Natural killer cell (primary cell): ENCODE results near the gene GULP1. TPM values are rescaled to one million over a fixed set of nuclear protein-coding genes. Genes with fewer than 3 reads are reported as not detected.

Experiments used
- ATAC-seq, 3 donors: fragments of 150-1000 bp in 2 of 3; fragments of 200-7000 bp in 1 of 3; cut with Tn5 transposase; 1 replicate in 1 of 3; 2 replicates in 2 of 3; pipeline ENCODE4 v1.10.0; 2021; ENCODE audit warnings: mild to moderate bottlenecking in 2 of 3, moderate library complexity in 2 of 3
- DNase-seq, 2 donors: peaks; one replicate each; pipeline versions ENCODE4 v3.0.0 to v3.0.0-alpha.2; 2013 to 2021; ENCODE audit warnings: mixed read lengths in 1 of 2
- H3K27ac ChIP-seq: one replicate; pipeline ENCODE4 v1.5.1; 2013; ENCODE audit warnings: mild to moderate bottlenecking, low read length
- H3K27me3 ChIP-seq: one replicate; pipeline ENCODE4 v1.6.1; 2013; ENCODE audit warnings: low read length; ENCODE audit not compliant: control insufficient read depth, insufficient read depth
- H3K36me3 ChIP-seq: one replicate; pipeline ENCODE4 v1.6.1; 2013; ENCODE audit warnings: low read length; ENCODE audit not compliant: control insufficient read depth, insufficient read depth
- H3K4me1 ChIP-seq: one replicate; pipeline ENCODE4 v1.6.1; 2013; ENCODE audit warnings: low read length; ENCODE audit not compliant: control insufficient read depth, insufficient read depth
- H3K4me3 ChIP-seq: one replicate; pipeline ENCODE4 v1.5.1; 2013; ENCODE audit warnings: low read length
- H3K9me3 ChIP-seq: one replicate; pipeline ENCODE4 v1.6.1; 2013; ENCODE audit warnings: low read length; ENCODE audit not compliant: control insufficient read depth, insufficient read depth
- H3K27ac Mint-ChIP-seq, 2 donors: one replicate each; pipeline ENCODE4 v1.8.0; 2022; ENCODE audit warnings: mild to moderate bottlenecking in 2 of 2, mixed read lengths in 2 of 2, moderate library complexity in 1 of 2
- H3K27me3 Mint-ChIP-seq, 2 donors: one replicate each; pipeline ENCODE4 v1.8.0; 2022; ENCODE audit warnings: low read depth in 2 of 2, mixed read lengths in 2 of 2
- H3K36me3 Mint-ChIP-seq: one replicate; pipeline ENCODE4 v1.8.0; 2022; ENCODE audit warnings: mixed read lengths
- H3K4me1 Mint-ChIP-seq, 2 donors: one replicate each; pipeline ENCODE4 v1.8.0; 2022; ENCODE audit warnings: mixed read lengths in 2 of 2
- H3K4me3 Mint-ChIP-seq: one replicate; pipeline ENCODE4 v1.8.0; 2022; ENCODE audit warnings: mild to moderate bottlenecking, moderate library complexity, mixed read lengths
- H3K9me3 Mint-ChIP-seq, 2 donors: one replicate each; pipeline ENCODE4 v1.8.0; 2022; ENCODE audit warnings: mixed read lengths in 2 of 2
- CTCF ChIP-seq: fragments of 200-600 bp; IDR thresholded peaks from one replicate; pipeline ENCODE4 v1.8.0; 2022; ENCODE audit warnings: antibody characterized with exemption
- WGBS: methylation state at CpG from one replicate; pipeline ENCODE4 v1.1.7; 2013; ENCODE audit warnings: missing lambda C conversion rate; ENCODE audit not compliant: insufficient coverage; 5-methylcytosine and 5-hydroxymethylcytosine counted together
- intact Hi-C: fragments of 100-400 bp; cut with micrococcal nuclease; formaldehyde crosslinking; loops from one replicate; pipeline ENCODE4 v1.14.2; 2022
- total RNA-seq, 4 donors: library from RNA; stranded (reverse); fragments of 120-200 nt in 1 of 4; gene quantifications; one replicate each; pipeline versions ENCODE4 v1.2.3 to v1.2.4, GENCODE V29; 2013 to 2022

GULP1 gene
- total RNA-seq, 3 donors from 2014 or later (not counting 1 experiment from before 2014, with no cell fraction given) = not detected

- Mint-ChIP-seq H3K4me1 (no peaks in the 10 kb centered on the region), H3K9me3 (peaks cover 2 to 6% of the 10 kb centered on the region in 2 donors), H3K36me3 (no peaks in the 10 kb centered on the region), H3K4me3 (no peak overlapping the region), H3K27ac (no peak overlapping the region), H3K27me3 (no peaks in the 10 kb centered on the region)
- Histone ChIP-seq H3K4me3 (no peak overlapping the region), H3K27ac (no peak overlapping the region), H3K27me3 (no peaks in the 10 kb centered on the region), H3K4me1 (no peaks in the 10 kb centered on the region), H3K36me3 (no peaks in the 10 kb centered on the region), H3K9me3 (no peaks in the 10 kb centered on the region)
- ATAC-seq = no peak
- no peak for TF ChIP-seq CTCF
- no peak for DNase-seq
- intact Hi-C loops = no loop called here
Measured at GRCh38 chr2:188365058-188365641, 73.5 kb downstream of the GULP1 start.

- H3K36me3 Mint-ChIP-seq = no peaks in the 10 kb centered on the region
- H3K27me3 ChIP-seq = no peaks in the 10 kb centered on the region
- no peaks in the 10 kb centered on the region for H3K36me3 ChIP-seq
- WGBS = 88% methylated on average over 3 of the region's 3 CpGs
- peaks cover 2 to 6% of the 10 kb centered on the region in 2 donors for H3K9me3 Mint-ChIP-seq
- H3K27me3 Mint-ChIP-seq = no peaks in the 10 kb centered on the region
- no peaks in the 10 kb centered on the region for H3K4me1 Mint-ChIP-seq
- TF ChIP-seq CTCF = no peak
- H3K4me3 Mint-ChIP-seq = no peak overlapping the region
- no peak overlapping the region for H3K27ac Mint-ChIP-seq
- H3K27ac ChIP-seq = no peak overlapping the region
- DNase-seq = no peak
- no peak for ATAC-seq
- H3K4me3 ChIP-seq = no peak overlapping the region
- H3K9me3 ChIP-seq = no peaks in the 10 kb centered on the region
- intact Hi-C loops = no loop called here
- H3K4me1 ChIP-seq = no peaks in the 10 kb centered on the region
Measured at GRCh38 chr2:188367164-188367563, 75.5 kb downstream of the GULP1 start.

GRCh38 chr2:188369365-188369764 lies 77.7 kb downstream of the GULP1 start:
- 46% methylated on average over 3 of the region's 3 CpGs for WGBS
- no peak for TF ChIP-seq CTCF
- H3K27ac ChIP-seq = no peak overlapping the region
- no peak overlapping the region for H3K27ac Mint-ChIP-seq
- no peaks in the 10 kb centered on the region for H3K4me1 Mint-ChIP-seq
- ATAC-seq = no peak
- no peaks in the 10 kb centered on the region for H3K9me3 ChIP-seq
- no peaks in the 10 kb centered on the region for H3K27me3 Mint-ChIP-seq
- H3K9me3 Mint-ChIP-seq = peaks cover 2 to 4% of the 10 kb centered on the region in 2 donors
- H3K27me3 ChIP-seq = no peaks in the 10 kb centered on the region
- H3K4me3 Mint-ChIP-seq = no peak overlapping the region
- no peaks in the 10 kb centered on the region for H3K36me3 ChIP-seq
- no peak overlapping the region for H3K4me3 ChIP-seq
- DNase-seq = peak in 1 of 2 donors; percentile 16
- intact Hi-C loops = no loop called here
- no peaks in the 10 kb centered on the region for H3K4me1 ChIP-seq
- H3K36me3 Mint-ChIP-seq = no peaks in the 10 kb centered on the region

GRCh38 chr2:188378371-188378950 lies 86.8 kb downstream of the GULP1 start:
- no peak overlapping the region for H3K4me3 ChIP-seq
- peaks cover 2 to 11% of the 10 kb centered on the region in 2 donors for H3K9me3 Mint-ChIP-seq
- WGBS = 81% methylated on average over 4 of the region's 5 CpGs
- no peak for TF ChIP-seq CTCF
- no peaks in the 10 kb centered on the region for H3K36me3 ChIP-seq
- no peaks in the 10 kb centered on the region for H3K27me3 Mint-ChIP-seq
- no peaks in the 10 kb centered on the region for H3K36me3 Mint-ChIP-seq
- no peak overlapping the region for H3K4me3 Mint-ChIP-seq
- H3K27ac ChIP-seq = no peak overlapping the region
- H3K27me3 ChIP-seq = no peaks in the 10 kb centered on the region
- H3K4me1 ChIP-seq = no peaks in the 10 kb centered on the region
- ATAC-seq = no peak
- no peak for DNase-seq
- intact Hi-C loops = no loop called here
- no peak overlapping the region for H3K27ac Mint-ChIP-seq
- H3K9me3 ChIP-seq = no peaks in the 10 kb centered on the region
- H3K4me1 Mint-ChIP-seq = no peaks in the 10 kb centered on the region
